HepG2 (cell line): ENCODE measurements around the gene ZNF367. TPM values are rescaled to one million over a fixed set of nuclear protein-coding genes. Genes with fewer than 3 reads are reported as not detected.

Experiments used
- HIVEP1 ChIP-seq: sonication (generic); formaldehyde crosslinking; IDR thresholded peaks from 2 replicates; pipeline ENCODE4 v1.4.0; 2020; ENCODE audit warnings: mild to moderate bottlenecking, missing genetic modification reagents
- HMGA1 ChIP-seq: sonication (generic); formaldehyde crosslinking; conservative IDR thresholded peaks from 2 replicates; pipeline ENCODE4 v1.4.0; 2020; ENCODE audit warnings: missing genetic modification reagents
- ISX ChIP-seq: sonication (generic); formaldehyde crosslinking; conservative IDR thresholded peaks from 2 replicates; pipeline ENCODE4 v1.5.0; 2020; ENCODE audit warnings: missing genetic modification reagents
- KLF15 ChIP-seq: sonication (generic); formaldehyde crosslinking; IDR thresholded peaks from 2 replicates; pipeline ENCODE4 v1.8.1; 2023; ENCODE audit warnings: borderline replicate concordance, mild to moderate bottlenecking, inconsistent platforms, missing genetic modification reagents, mixed read lengths
- LCORL ChIP-seq, 2 experiments: fragments of 450-650 bp in 1 of 2; sonication (generic) in 1 of 2; formaldehyde crosslinking in 1 of 2; IDR thresholded peaks; 2 replicates each; pipeline versions ENCODE4 v1.5.0 to v1.6.1; 2017 to 2020; ENCODE audit warnings: antibody characterized with exemption in 1 of 2, missing genetic modification reagents in 1 of 2
- MAFG ChIP-seq: sonication (generic); formaldehyde crosslinking; IDR thresholded peaks from 2 replicates; pipeline ENCODE4 v1.5.1; 2020; ENCODE audit warnings: mild to moderate bottlenecking, missing genetic modification reagents
- NONO ChIP-seq, 2 experiments: fragments of 450-650 bp in 1 of 2; sonication (generic) in 1 of 2; formaldehyde crosslinking in 1 of 2; IDR thresholded peaks in 1 of 2; conservative IDR thresholded peaks in 1 of 2; 2 replicates each; pipeline versions ENCODE4 v1.6.1 to v1.8.0; 2017 to 2022; ENCODE audit warnings: mild to moderate bottlenecking in 1 of 2, missing genetic modification reagents in 1 of 2, moderate library complexity in 1 of 2
- RAD21 ChIP-seq: fragments of 450-650 bp; formaldehyde crosslinking; IDR thresholded peaks from 2 replicates; pipeline ENCODE4 v1.5.0; 2020; ENCODE audit warnings: mild to moderate bottlenecking
- SP4 ChIP-seq: sonication (generic); formaldehyde crosslinking; IDR thresholded peaks from 2 replicates; pipeline ENCODE4 v1.8.1; 2023; ENCODE audit warnings: mild to moderate bottlenecking, missing genetic modification reagents
- TRIM24 ChIP-seq: sonication (generic); formaldehyde crosslinking; IDR thresholded peaks from 2 replicates; pipeline ENCODE4 v1.8.0; 2022; ENCODE audit warnings: mild to moderate bottlenecking, missing genetic modification reagents
- ZNF253 ChIP-seq: sonication (generic); formaldehyde crosslinking; IDR thresholded peaks from 2 replicates; pipeline ENCODE4 v1.8.0; 2022; ENCODE audit warnings: mild to moderate bottlenecking, missing genetic modification reagents, borderline replicate concordance
- ZNF350 ChIP-seq: sonication (generic); formaldehyde crosslinking; IDR thresholded peaks from 2 replicates; pipeline ENCODE4 v1.4.0; 2020; ENCODE audit warnings: mild to moderate bottlenecking, low read depth, missing genetic modification reagents, borderline replicate concordance
- ZNF446 ChIP-seq: sonication (generic); formaldehyde crosslinking; IDR thresholded peaks from 2 replicates; pipeline ENCODE4 v1.5.0; 2020; ENCODE audit warnings: mild to moderate bottlenecking, missing genetic modification reagents
- ZNF672 ChIP-seq: sonication (generic); formaldehyde crosslinking; IDR thresholded peaks from 2 replicates; pipeline ENCODE4 v1.8.1; 2022; ENCODE audit warnings: missing genetic modification reagents
- ZNF790 ChIP-seq: sonication (generic); formaldehyde crosslinking; IDR thresholded peaks from 2 replicates; pipeline ENCODE4 v1.8.0; 2022; ENCODE audit warnings: missing genetic modification reagents, mild to moderate bottlenecking, borderline replicate concordance
- ZSCAN25 ChIP-seq: sonication (generic); formaldehyde crosslinking; IDR thresholded peaks from 2 replicates; pipeline ENCODE4 v1.8.0; 2022; ENCODE audit warnings: mild to moderate bottlenecking, missing genetic modification reagents
- ZSCAN29 ChIP-seq: sonication (generic); formaldehyde crosslinking; conservative IDR thresholded peaks from 2 replicates; pipeline ENCODE4 v1.4.0; 2020; ENCODE audit warnings: mild to moderate bottlenecking, missing genetic modification reagents
- polyA plus RNA-seq, 8 experiments: library from polyadenylated mRNA; depleted of rRNA in 3 of 8; stranded (reverse) in 7 of 8; unstranded in 1 of 8; fragments of >200 nt; fragmentation: Illumina TruSeq in 4 of 8; extraction: Trizol in 4 of 8; gene quantifications; 2 replicates each; pipeline versions ENCODE4 v1.2.1 to v1.2.3, GENCODE V29; 2011 to 2016; ENCODE audit warnings: low read depth in 4 of 8, missing spikeins in 1 of 8, mixed read lengths in 1 of 8; ENCODE audit not compliant: insufficient read depth in 1 of 8
- total RNA-seq, 5 experiments: library from RNA; depleted of rRNA; stranded (reverse); fragments of >200 nt; fragmentation: Illumina TruSeq; extraction: Trizol; gene quantifications; 2 replicates each; pipeline ENCODE4 v1.2.3, GENCODE V29; 2016; ENCODE audit warnings: low read depth in 1 of 5
- TF ChIP-seq, protein P1 (sequence below): sonication (generic); formaldehyde crosslinking; IDR thresholded peaks from 2 replicates; pipeline ENCODE4 v1.4.0; 2020; ENCODE audit warnings: missing genetic modification reagents
- TF ChIP-seq, protein P2 (sequence below): sonication (generic); formaldehyde crosslinking; IDR thresholded peaks from 2 replicates; pipeline ENCODE4 v1.5.1; 2020; ENCODE audit warnings: missing genetic modification reagents, mild to moderate bottlenecking, borderline replicate concordance
- TF ChIP-seq, protein P3 (sequence below): sonication (generic); formaldehyde crosslinking; IDR thresholded peaks from 2 replicates; pipeline ENCODE4 v1.4.0; 2020; ENCODE audit warnings: missing genetic modification reagents, mild to moderate bottlenecking, borderline replicate concordance
- TF ChIP-seq, protein P4 (sequence below): sonication (generic); formaldehyde crosslinking; IDR thresholded peaks from 2 replicates; pipeline ENCODE4 v1.4.0; 2020; ENCODE audit warnings: low read depth, mild to moderate bottlenecking, missing genetic modification reagents

ZNF367 gene
- total and polyA plus RNA-seq, 2 of the 13 experiments (the other 11 are each of a cell fraction or from before 2014, with no cell fraction given) = 2.9 to 7.7 TPM

DNA sequence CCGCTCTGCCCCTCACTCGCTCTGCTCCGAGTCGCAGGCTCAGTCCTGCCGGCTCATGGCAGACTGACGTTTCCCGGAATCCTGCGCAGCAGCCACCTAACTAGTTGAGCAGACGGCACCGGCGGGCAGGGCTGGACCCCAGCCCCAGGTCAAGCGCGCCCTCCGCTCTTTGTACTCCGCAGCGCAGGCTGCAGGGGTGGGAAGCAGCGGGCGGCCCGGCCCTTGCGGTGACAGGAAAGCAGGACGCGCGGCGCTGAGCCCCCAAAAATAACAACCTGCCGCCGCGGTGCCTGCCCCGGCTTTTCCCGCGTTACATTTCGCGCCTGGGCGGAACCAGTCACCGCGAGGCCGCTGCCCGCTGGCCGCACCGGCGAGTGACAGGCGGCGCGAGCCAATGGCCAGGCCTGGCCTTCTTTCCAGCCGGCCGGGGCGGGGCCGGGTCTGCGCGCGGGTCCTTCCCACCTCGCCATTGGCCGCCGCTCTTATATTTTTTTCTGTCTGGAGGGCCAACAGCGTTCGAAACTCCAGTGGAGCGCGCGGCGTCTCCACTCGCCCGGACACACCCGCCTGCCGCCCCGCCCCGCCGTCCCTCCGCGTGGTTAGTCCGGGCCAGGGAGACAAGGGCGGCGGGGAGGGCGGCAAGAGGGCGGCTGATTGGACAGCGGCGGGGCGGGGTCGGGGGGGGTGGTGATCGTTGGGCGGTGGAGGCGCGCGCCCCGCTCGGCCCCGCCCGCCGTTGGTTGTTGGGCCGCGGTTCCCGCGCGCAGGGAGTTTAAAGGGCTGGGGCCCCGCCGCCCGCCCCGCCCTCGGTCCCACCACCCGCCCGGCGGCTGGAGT, at the start of gene ZNF367 (continued):
- TF ChIP-seq MAFG (CRISPR knock-in tag) (no peak), SP4 (CRISPR knock-in tag) (peak; percentile 87), TRIM24 (CRISPR knock-in tag) (no peak), KLF15 (CRISPR knock-in tag) (no peak), ZSCAN25 (CRISPR knock-in tag) (0 out of 2 replicates have a peak, but pooled peaks have one; percentile 16), ZNF446 (no peak), NONO (IDR thresholded peaks at IDR 0.05) (no peak), NONO (CRISPR knock-in tag; conservative IDR thresholded peaks at IDR 0.05) (no peak; the same call in 1 of the 2 replicates), ZSCAN29 (CRISPR knock-in tag) (no peak), RAD21 (peak; percentile 20; the same call in 1 of the 2 replicates), ZNF790 (CRISPR knock-in tag) (peak; percentile 41; the same call in 1 of the 2 replicates), ZNF672 (CRISPR knock-in tag) (no peak), ZNF253 (CRISPR knock-in tag) (no peak), LCORL (IDR thresholded peaks at IDR 0.05) (no peak), LCORL (CRISPR knock-in tag; IDR thresholded peaks at IDR 0.05) (no peak), ISX (CRISPR knock-in tag) (no peak; the same call in 1 of the 2 replicates), HIVEP1 (CRISPR knock-in tag) (no peak), HMGA1 (CRISPR knock-in tag) (no peak), ZNF350 (CRISPR knock-in tag) (no peak)
- TF ChIP-seq, protein P1, sequence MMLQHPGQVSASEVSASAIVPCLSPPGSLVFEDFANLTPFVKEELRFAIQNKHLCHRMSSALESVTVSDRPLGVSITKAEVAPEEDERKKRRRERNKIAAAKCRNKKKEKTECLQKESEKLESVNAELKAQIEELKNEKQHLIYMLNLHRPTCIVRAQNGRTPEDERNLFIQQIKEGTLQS (CRISPR knock-in tag) = no peak; the same call in 1 of the 2 replicates
- TF ChIP-seq, protein P2, sequence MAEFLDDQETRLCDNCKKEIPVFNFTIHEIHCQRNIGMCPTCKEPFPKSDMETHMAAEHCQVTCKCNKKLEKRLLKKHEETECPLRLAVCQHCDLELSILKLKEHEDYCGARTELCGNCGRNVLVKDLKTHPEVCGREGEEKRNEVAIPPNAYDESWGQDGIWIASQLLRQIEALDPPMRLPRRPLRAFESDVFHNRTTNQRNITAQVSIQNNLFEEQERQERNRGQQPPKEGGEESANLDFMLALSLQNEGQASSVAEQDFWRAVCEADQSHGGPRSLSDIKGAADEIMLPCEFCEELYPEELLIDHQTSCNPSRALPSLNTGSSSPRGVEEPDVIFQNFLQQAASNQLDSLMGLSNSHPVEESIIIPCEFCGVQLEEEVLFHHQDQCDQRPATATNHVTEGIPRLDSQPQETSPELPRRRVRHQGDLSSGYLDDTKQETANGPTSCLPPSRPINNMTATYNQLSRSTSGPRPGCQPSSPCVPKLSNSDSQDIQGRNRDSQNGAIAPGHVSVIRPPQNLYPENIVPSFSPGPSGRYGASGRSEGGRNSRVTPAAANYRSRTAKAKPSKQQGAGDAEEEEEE (CRISPR knock-in tag) = no peak
- TF ChIP-seq, protein P3, sequence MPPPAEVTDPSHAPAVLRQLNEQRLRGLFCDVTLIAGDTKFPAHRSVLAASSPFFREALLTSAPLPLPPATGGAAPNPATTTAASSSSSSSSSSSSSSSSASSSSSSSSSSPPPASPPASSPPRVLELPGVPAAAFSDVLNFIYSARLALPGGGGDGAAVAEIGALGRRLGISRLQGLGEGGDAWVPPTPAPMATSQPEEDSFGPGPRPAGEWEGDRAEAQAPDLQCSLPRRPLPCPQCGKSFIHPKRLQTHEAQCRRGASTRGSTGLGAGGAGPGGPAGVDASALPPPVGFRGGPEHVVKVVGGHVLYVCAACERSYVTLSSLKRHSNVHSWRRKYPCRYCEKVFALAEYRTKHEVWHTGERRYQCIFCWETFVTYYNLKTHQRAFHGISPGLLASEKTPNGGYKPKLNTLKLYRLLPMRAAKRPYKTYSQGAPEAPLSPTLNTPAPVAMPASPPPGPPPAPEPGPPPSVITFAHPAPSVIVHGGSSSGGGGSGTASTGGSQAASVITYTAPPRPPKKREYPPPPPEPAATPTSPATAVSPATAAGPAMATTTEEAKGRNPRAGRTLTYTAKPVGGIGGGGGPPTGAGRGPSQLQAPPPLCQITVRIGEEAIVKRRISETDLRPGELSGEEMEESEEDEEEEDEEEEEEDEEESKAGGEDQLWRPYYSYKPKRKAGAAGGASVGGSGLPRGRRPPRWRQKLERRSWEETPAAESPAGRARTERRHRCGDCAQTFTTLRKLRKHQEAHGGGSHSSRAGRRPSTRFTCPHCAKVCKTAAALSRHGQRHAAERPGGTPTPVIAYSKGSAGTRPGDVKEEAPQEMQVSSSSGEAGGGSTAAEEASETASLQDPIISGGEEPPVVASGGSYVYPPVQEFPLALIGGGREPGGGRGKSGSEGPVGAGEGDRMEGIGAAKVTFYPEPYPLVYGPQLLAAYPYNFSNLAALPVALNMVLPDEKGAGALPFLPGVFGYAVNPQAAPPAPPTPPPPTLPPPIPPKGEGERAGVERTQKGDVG = no peak
- TF ChIP-seq, protein P4, sequence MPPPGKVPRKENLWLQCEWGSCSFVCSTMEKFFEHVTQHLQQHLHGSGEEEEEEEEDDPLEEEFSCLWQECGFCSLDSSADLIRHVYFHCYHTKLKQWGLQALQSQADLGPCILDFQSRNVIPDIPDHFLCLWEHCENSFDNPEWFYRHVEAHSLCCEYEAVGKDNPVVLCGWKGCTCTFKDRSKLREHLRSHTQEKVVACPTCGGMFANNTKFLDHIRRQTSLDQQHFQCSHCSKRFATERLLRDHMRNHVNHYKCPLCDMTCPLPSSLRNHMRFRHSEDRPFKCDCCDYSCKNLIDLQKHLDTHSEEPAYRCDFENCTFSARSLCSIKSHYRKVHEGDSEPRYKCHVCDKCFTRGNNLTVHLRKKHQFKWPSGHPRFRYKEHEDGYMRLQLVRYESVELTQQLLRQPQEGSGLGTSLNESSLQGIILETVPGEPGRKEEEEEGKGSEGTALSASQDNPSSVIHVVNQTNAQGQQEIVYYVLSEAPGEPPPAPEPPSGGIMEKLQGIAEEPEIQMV (CRISPR knock-in tag) = no peak
